HepG2 (cell line): ENCODE measurements around the gene ENDOU. TPM values are rescaled to one million over a fixed set of nuclear protein-coding genes. Genes with fewer than 3 reads are reported as not detected.

ENCODE experiments used
- ATAC-seq: fragments of 200-7000 bp; cut with Tn5 transposase; 3 replicates; pipeline ENCODE4 v1.9.1; 2020; ENCODE audit warnings: mild to moderate bottlenecking, moderate library complexity
- BruUV-seq: library from RNA; stranded (reverse); fragments of 400-500 nt; replicated peaks from 2 replicates; lab custom pipeline; 2021; lab: Mats Ljungman, UMichigan
- CTCF ChIA-PET: fragments of 300-600 bp; formaldehyde crosslinking; extraction: SDS; loops from one replicate; lab custom pipeline; 2021; ENCODE audit warnings: low total read pairs, inconsistent platforms, low intra/inter-chr PET ratio; lab: Yijun Ruan, JAX
- POLR2A ChIA-PET: fragments of 350-600 bp; sonication (Branson Sonifier 250); formaldehyde crosslinking; loops from one replicate; lab custom pipeline; 2020; ENCODE audit warnings: antibody characterized with exemption, inconsistent platforms; lab: Yijun Ruan, JAX
- DNase-seq: peaks from one replicate; pipeline ENCODE4 v3.0.0-alpha.2; 2015; ENCODE audit warnings: low spot score
- FAIRE-seq: peaks from 3 replicates; lab custom pipeline; 2011; peaks lifted over from hg19 to GRCh38; lab: Jason Lieb, UNC
- H2AFZ ChIP-seq: one replicate; pipeline ENCODE4 v1.6.1; 2011; ENCODE audit warnings: low read length, inconsistent platforms
- H3K27ac ChIP-seq: fragments of 300-600 bp; 3 replicates; pipeline ENCODE4 v1.8.0; 2011; ENCODE audit warnings: mixed run types, mild to moderate bottlenecking, mixed read lengths, low read length, inconsistent platforms; ENCODE audit not compliant: insufficient read depth; ENCODE audit errors: extremely low read length
- H3K27me3 ChIP-seq, 2 experiments: fragments of 200-600 bp in 1 of 2; 2 replicates in 1 of 2; 3 replicates in 1 of 2; pipeline versions ENCODE4 v1.6.0 to v1.8.0; 2011; ENCODE audit warnings: low read length in 2 of 2, mild to moderate bottlenecking in 2 of 2, moderate library complexity in 2 of 2, inconsistent platforms in 1 of 2; ENCODE audit not compliant: insufficient read depth in 2 of 2, control insufficient read depth in 1 of 2
- H3K36me3 ChIP-seq, 2 experiments: fragments of 200-600 bp in 1 of 2; replicated peaks in 1 of 2; 2 replicates in 1 of 2; 3 replicates in 1 of 2; pipeline versions ENCODE4 v1.5.1 to v1.8.0; 2011; ENCODE audit warnings: low read length in 2 of 2, inconsistent platforms in 1 of 2; ENCODE audit not compliant: insufficient read depth in 2 of 2, control insufficient read depth in 1 of 2
- H3K4me1 ChIP-seq: 2 replicates; pipeline ENCODE4 v1.5.1; 2012; ENCODE audit warnings: low read length, inconsistent platforms; ENCODE audit not compliant: insufficient read depth
- H3K4me2 ChIP-seq: 2 replicates; pipeline ENCODE4 v1.6.0; 2011; ENCODE audit warnings: low read depth, low read length, inconsistent platforms
- H3K4me3 ChIP-seq, 3 experiments: fragments of 200-600 bp in 1 of 3; sonication (generic), shearing (Covaris generic) in 1 of 3; replicated peaks in 1 of 3; 2 replicates each; pipeline ENCODE4 v1.5.1; 2011 to 2016; ENCODE audit warnings: low read length in 3 of 3, inconsistent platforms in 2 of 3, low read depth in 2 of 3, mild to moderate bottlenecking in 2 of 3, control low read depth in 1 of 3, mixed read lengths in 1 of 3; ENCODE audit not compliant: insufficient read depth in 1 of 3
- H3K79me2 ChIP-seq: one replicate; pipeline ENCODE4 v1.6.1; 2011; ENCODE audit warnings: low read length, inconsistent platforms; ENCODE audit not compliant: insufficient read depth
- H3K9ac ChIP-seq: 2 replicates; pipeline ENCODE4 v1.6.0; 2011; ENCODE audit warnings: mild to moderate bottlenecking, low read depth, low read length, inconsistent platforms; ENCODE audit not compliant: insufficient read depth
- H3K9me3 ChIP-seq: 2 replicates; pipeline ENCODE4 v1.5.1; 2012; ENCODE audit warnings: mild to moderate bottlenecking, low read length
- H4K20me1 ChIP-seq: 2 replicates; pipeline ENCODE4 v1.6.0; 2011; ENCODE audit warnings: inconsistent platforms, mild to moderate bottlenecking, low read length, moderate library complexity; ENCODE audit not compliant: insufficient read depth
- AKAP8 ChIP-seq: sonication (generic); formaldehyde crosslinking; IDR thresholded peaks from 2 replicates; pipeline ENCODE4 v1.5.1; 2020; ENCODE audit warnings: mild to moderate bottlenecking, missing genetic modification reagents
- ATF2 ChIP-seq: sonication (generic); formaldehyde crosslinking; IDR thresholded peaks from 2 replicates; pipeline ENCODE4 v1.4.0; 2020; ENCODE audit warnings: missing genetic modification reagents
- GLI4 ChIP-seq: sonication (generic); formaldehyde crosslinking; IDR thresholded peaks from 2 replicates; pipeline ENCODE4 v1.5.1; 2020; ENCODE audit warnings: missing genetic modification reagents, mild to moderate bottlenecking, moderate library complexity, borderline replicate concordance
- NFE2L1 ChIP-seq: sonication (generic); formaldehyde crosslinking; IDR thresholded peaks from 2 replicates; pipeline ENCODE4 v1.4.0; 2020; ENCODE audit warnings: missing genetic modification reagents, mild to moderate bottlenecking, borderline replicate concordance
- PBX3 ChIP-seq: sonication (generic); formaldehyde crosslinking; IDR thresholded peaks from 2 replicates; pipeline ENCODE4 v1.8.1; 2023; ENCODE audit warnings: missing genetic modification reagents, inconsistent platforms, borderline replicate concordance
- RFX1 ChIP-seq: fragments of 450-650 bp; IDR thresholded peaks from 2 replicates; pipeline ENCODE4 v1.6.1; 2017
- TBX3 ChIP-seq: fragments of 450-650 bp; IDR thresholded peaks from 2 replicates; pipeline ENCODE4 v1.6.1; 2017; ENCODE audit warnings: antibody characterized with exemption, mild to moderate bottlenecking, inconsistent platforms, borderline replicate concordance
- THAP9 ChIP-seq: sonication (generic); formaldehyde crosslinking; IDR thresholded peaks from 2 replicates; pipeline ENCODE4; 2020; ENCODE audit warnings: missing genetic modification reagents, mild to moderate bottlenecking, borderline replicate concordance
- ZBTB21 ChIP-seq: sonication (generic); formaldehyde crosslinking; IDR thresholded peaks from 2 replicates; pipeline ENCODE4 v1.4.0; 2020; ENCODE audit warnings: missing genetic modification reagents
- ZGPAT ChIP-seq: IDR thresholded peaks from 2 replicates; pipeline ENCODE4 v1.6.1; 2016; ENCODE audit warnings: mild to moderate bottlenecking
- ZNF510 ChIP-seq: sonication (generic); formaldehyde crosslinking; IDR thresholded peaks from 2 replicates; pipeline ENCODE4 v1.4.0; 2020; ENCODE audit warnings: low read depth, mild to moderate bottlenecking, missing genetic modification reagents
- ZNF512 ChIP-seq: sonication (generic); formaldehyde crosslinking; IDR thresholded peaks from 2 replicates; pipeline ENCODE4 v1.4.0; 2020; ENCODE audit warnings: mild to moderate bottlenecking, missing genetic modification reagents
- ZNF562 ChIP-seq: sonication (generic); formaldehyde crosslinking; IDR thresholded peaks from 2 replicates; pipeline ENCODE4 v1.8.0; 2022; ENCODE audit warnings: missing genetic modification reagents, borderline replicate concordance
- ZNF672 ChIP-seq: sonication (generic); formaldehyde crosslinking; IDR thresholded peaks from 2 replicates; pipeline ENCODE4 v1.8.1; 2022; ENCODE audit warnings: missing genetic modification reagents
- ZSCAN22 ChIP-seq: sonication (generic); formaldehyde crosslinking; IDR thresholded peaks from 2 replicates; pipeline ENCODE4 v1.4.0; 2020; ENCODE audit warnings: mild to moderate bottlenecking, missing genetic modification reagents
- WGBS: methylation state at CpG from one replicate; pipeline ENCODE4 v1.1.6; 2017; ENCODE audit warnings: low lambda C conversion rate; 5-methylcytosine and 5-hydroxymethylcytosine counted together
- in situ Hi-C: cut with HindIII; loops from 2 replicates; pipeline ENCODE4 v1.10.0; 2017; ENCODE audit warnings: low pct_unique_long_range_greater_than_20kb; ENCODE audit not compliant: extremely low pct_ligation_motif_present
- intact Hi-C: fragments of 100-400 bp; cut with micrococcal nuclease; formaldehyde crosslinking; loops from one replicate; pipeline ENCODE4 v1.10.0; 2022; ENCODE audit not compliant: unreplicated experiment
- polyA plus RNA-seq, 8 experiments: library from polyadenylated mRNA; depleted of rRNA in 3 of 8; stranded (reverse) in 7 of 8; unstranded in 1 of 8; fragments of >200 nt; fragmentation: Illumina TruSeq in 4 of 8; extraction: Trizol in 4 of 8; gene quantifications; 2 replicates each; pipeline versions ENCODE4 v1.2.1 to v1.2.3, GENCODE V29; 2011 to 2016; ENCODE audit warnings: low read depth in 4 of 8, missing spikeins in 1 of 8, mixed read lengths in 1 of 8; ENCODE audit not compliant: insufficient read depth in 1 of 8
- total RNA-seq, 5 experiments: library from RNA; depleted of rRNA; stranded (reverse); fragments of >200 nt; fragmentation: Illumina TruSeq; extraction: Trizol; gene quantifications; 2 replicates each; pipeline ENCODE4 v1.2.3, GENCODE V29; 2016; ENCODE audit warnings: low read depth in 1 of 5

The ENDOU gene
- total and polyA plus RNA-seq, 2 of the 13 experiments (the other 11 are each of a cell fraction or from before 2014, with no cell fraction given): not detected

GRCh38 chr12:47745485-47746041, 20.3 kb upstream of the ENDOU start:
- H3K9ac ChIP-seq: no peak overlapping the region
- peaks cover 19 to 64% of the 10 kb centered on the region in 2 experiments; a peak in 4 of 5 replicates for H3K27me3 ChIP-seq
- DNase-seq (no peak), FAIRE-seq (no peak), ATAC-seq (no peak)
- 16% methylated on average over 16 of the region's 16 CpGs for WGBS
- no peaks in the 10 kb centered on the region for H3K36me3 ChIP-seq
- no peaks in the 10 kb centered on the region for H3K79me2 ChIP-seq
- BruUV-seq: no TSS peak
- H3K9me3 ChIP-seq: no peaks in the 10 kb centered on the region
- no peak overlapping the region for H3K4me3 ChIP-seq
- intact Hi-C loops (no loop called here), in situ Hi-C loops (no loop called here)
- ChIA-PET POLR2A (no interaction called here), CTCF (interaction anchor here (0.7 to 2.0 kb wide), 2 partner anchors 22 to 34 kb away, joined by 4 to 15 read pairs; no protein-coding TSS in a partner anchor)
- H4K20me1 ChIP-seq: no peaks in the 10 kb centered on the region
- no peak overlapping the region for H2AFZ ChIP-seq
- H3K27ac ChIP-seq: no peak overlapping the region
- H3K4me1 ChIP-seq: peaks cover 20% of the 10 kb centered on the region
- H3K4me2 ChIP-seq: no peak overlapping the region
- no peak for TF ChIP-seq ATF2 (CRISPR knock-in tag)
- TF ChIP-seq ZNF510 (CRISPR knock-in tag): no peak
- no peak for TF ChIP-seq ZNF672 (CRISPR knock-in tag)
- TF ChIP-seq ZNF512 (CRISPR knock-in tag): no peak
- no peak for TF ChIP-seq ZBTB21 (CRISPR knock-in tag)
- TF ChIP-seq NFE2L1 (CRISPR knock-in tag): no peak
- no peak for TF ChIP-seq PBX3
- no peak for TF ChIP-seq ZSCAN22
- TF ChIP-seq RFX1: no peak
- no peak for TF ChIP-seq ZGPAT (CRISPR knock-in tag)
- no peak for TF ChIP-seq TBX3
- no peak for TF ChIP-seq GLI4 (CRISPR knock-in tag)
- no peak for TF ChIP-seq THAP9
- no peak for TF ChIP-seq AKAP8 (CRISPR knock-in tag)
- TF ChIP-seq ZNF562 (CRISPR knock-in tag): no peak
